ENCODE results near the gene PPP1R14C. TPM values are rescaled to one million over a fixed set of nuclear protein-coding genes. Genes with fewer than 3 reads are reported as not detected.
"Not testable (repeated sequence)": the region's sequence is repeated elsewhere in the genome, so short reads cannot be mapped to it uniquely, and the experiment has no call there.

PPP1R14C gene
- total and polyA plus RNA-seq, 7 donors, result 5.9 to 62.8 (median 22.5) TPM

DNA sequence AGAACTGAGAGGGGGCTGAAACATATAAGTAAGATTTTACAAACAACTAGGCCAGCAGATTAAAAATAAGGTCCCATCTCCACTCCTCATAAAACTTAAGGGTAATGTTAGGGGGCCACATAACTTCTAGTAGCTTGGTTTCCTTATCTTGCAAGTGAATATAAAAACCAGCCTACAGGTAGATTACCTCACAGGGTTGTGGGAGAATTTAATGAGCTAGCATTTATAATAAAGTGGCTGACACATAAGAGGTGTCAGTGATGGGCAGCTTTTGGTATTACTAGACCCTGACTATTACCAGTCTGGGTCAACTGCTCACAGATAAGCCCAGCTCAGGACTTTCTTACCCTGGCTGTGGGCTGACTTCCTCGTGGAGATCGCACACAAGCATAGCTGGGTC, 9.2 kb upstream of the PPP1R14C start:
- no peak for DNase-seq
- Histone ChIP-seq H3K4me1 (no peaks in the 10 kb centered on the region), H3K36me3 (ENCODE audit: insufficient read depth in 1 of 2, low read depth in 1 of 2) (no peaks in the 10 kb centered on the region), H3K27me3 (ENCODE audit: insufficient read depth in 3 of 3, low read length in 2 of 3) (no peaks in the 10 kb centered on the region), H3K27ac (no peak overlapping the region), H3K4me3 (no peak overlapping the region), H3K9me3 (no peaks in the 10 kb centered on the region)
- intact Hi-C loops (cut with DNase I), result no loop called here
- TF ChIP-seq, protein P1, sequence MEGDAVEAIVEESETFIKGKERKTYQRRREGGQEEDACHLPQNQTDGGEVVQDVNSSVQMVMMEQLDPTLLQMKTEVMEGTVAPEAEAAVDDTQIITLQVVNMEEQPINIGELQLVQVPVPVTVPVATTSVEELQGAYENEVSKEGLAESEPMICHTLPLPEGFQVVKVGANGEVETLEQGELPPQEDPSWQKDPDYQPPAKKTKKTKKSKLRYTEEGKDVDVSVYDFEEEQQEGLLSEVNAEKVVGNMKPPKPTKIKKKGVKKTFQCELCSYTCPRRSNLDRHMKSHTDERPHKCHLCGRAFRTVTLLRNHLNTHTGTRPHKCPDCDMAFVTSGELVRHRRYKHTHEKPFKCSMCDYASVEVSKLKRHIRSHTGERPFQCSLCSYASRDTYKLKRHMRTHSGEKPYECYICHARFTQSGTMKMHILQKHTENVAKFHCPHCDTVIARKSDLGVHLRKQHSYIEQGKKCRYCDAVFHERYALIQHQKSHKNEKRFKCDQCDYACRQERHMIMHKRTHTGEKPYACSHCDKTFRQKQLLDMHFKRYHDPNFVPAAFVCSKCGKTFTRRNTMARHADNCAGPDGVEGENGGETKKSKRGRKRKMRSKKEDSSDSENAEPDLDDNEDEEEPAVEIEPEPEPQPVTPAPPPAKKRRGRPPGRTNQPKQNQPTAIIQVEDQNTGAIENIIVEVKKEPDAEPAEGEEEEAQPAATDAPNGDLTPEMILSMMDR (IDR thresholded peaks at IDR 0.05), result no peak
- no peak for ATAC-seq
- WGBS, 3 donors, result 84 to 89% (median 85%) methylated on average over 2 of the region's 2 CpGs

DNA sequence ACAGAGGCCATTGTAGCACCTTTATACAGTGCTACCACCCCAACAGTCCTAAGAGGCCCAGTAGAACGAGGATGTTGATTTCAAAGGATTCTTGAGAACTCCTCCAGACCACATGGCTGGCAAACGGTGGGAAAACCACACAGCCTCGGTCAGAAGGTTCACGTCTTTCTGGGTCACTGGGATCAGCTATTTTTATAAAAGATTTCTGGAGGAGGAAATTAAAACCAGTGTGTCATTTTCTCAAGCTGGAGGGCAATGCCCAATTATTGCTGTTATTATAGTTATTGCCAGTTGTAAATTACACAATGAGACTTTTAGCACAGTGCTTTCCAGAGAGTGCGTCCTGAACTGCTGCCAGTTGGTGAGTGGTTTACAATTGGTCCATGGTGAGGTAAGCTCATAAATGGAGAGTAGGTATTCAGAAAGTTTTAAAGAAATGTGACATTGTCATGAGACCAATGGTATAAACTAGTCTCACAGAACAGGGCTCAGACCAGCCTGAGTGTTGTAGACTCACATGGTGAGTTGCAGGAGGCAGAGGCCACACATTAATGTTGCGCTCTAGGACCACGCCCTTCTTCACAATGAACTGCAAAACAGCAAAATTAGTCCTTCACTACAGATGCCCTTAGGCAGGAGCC, 8.4 kb upstream of the PPP1R14C start:
- TF ChIP-seq, protein P1 (IDR thresholded peaks at IDR 0.05), result no peak
- Histone ChIP-seq H3K27me3 (ENCODE audit: insufficient read depth in 3 of 3, low read length in 2 of 3) (no peaks in the 10 kb centered on the region), H3K36me3 (ENCODE audit: insufficient read depth in 1 of 2, low read depth in 1 of 2) (no peaks in the 10 kb centered on the region), H3K4me3 (no peak overlapping the region), H3K27ac (no peak overlapping the region), H3K9me3 (no peaks in the 10 kb centered on the region), H3K4me1 (no peaks in the 10 kb centered on the region)
- ATAC-seq (no peak), DNase-seq (no peak)
- intact Hi-C loops (cut with DNase I), result no loop called here
- WGBS, 3 donors, result 70 to 88% (median 74%) methylated on average over 7 of the region's 7 CpGs

DNA sequence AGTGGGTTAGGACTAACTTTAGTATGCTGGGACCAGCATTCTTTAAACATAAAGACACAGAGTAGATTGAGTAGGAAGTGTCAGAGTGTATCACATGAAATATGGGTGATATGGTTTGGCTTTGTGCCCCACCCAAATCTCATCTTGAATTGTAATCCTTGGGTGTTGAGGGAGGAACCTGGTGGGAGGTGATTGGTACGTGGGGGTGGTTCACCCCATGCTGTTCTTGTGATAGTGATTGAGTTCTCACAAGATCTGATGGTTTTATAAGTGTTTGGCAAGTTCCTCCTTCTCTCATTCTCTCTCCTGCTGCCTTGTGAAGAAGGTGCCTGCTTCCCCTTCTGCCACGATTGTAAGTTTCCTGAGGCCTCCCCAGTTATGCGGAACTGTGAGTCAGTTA, 5.1 kb upstream of the PPP1R14C start:
- 69 to 83% (median 83%) methylated on average over 3 of the region's 3 CpGs for whole genome bisulfite sequencing, 3 donors
- not testable (repeated sequence) for H3K27me3 ChIP-seq (ENCODE audit: insufficient read depth in 3 of 3, low read length in 2 of 3); H3K36me3 ChIP-seq (ENCODE audit: insufficient read depth in 1 of 2, low read depth in 1 of 2); H3K27ac ChIP-seq; ATAC-seq; H3K4me1 ChIP-seq; H3K9me3 ChIP-seq; DNase-seq; H3K4me3 ChIP-seq
- intact Hi-C loops (cut with DNase I), result loop anchor here in 1 of 2 donors (5.0 kb wide), 1 partner anchor 55 kb away; no protein-coding TSS in a partner anchor

DNA sequence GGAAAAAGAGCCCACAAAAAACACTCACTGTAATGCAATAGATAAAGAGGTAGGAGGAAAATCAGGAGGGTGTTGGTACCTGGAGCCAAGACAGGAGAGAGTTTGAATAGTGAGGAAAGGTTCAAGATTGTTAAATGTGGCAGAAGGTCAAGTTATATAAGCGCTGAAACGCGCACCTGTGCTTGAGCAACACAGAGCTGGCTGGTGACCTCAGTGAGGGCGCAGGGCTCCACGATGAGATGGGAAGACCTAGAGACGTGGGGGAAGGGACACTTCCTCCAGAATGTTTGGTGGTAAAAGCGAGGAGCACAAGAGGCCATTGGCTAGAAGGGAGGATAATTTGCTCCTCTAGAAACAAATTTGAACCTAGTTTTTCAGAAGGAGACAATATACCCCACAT, 4.2 kb upstream of the PPP1R14C start:
- 66 to 71% (median 69%) methylated on average over 7 of the region's 7 CpGs for WGBS, 3 donors
- H3K4me1 ChIP-seq, result no peaks in the 10 kb centered on the region
- intact Hi-C loops (cut with DNase I), result loop anchor here in 1 of 2 donors (5.0 kb wide), 1 partner anchor 56 kb away; no protein-coding TSS in a partner anchor
- no peaks in the 10 kb centered on the region for H3K27me3 ChIP-seq (ENCODE audit: insufficient read depth in 3 of 3, low read length in 2 of 3)
- H3K9me3 ChIP-seq, result no peaks in the 10 kb centered on the region
- no peaks in the 10 kb centered on the region for H3K36me3 ChIP-seq (ENCODE audit: insufficient read depth in 1 of 2, low read depth in 1 of 2)
- TF ChIP-seq, protein P1 (IDR thresholded peaks at IDR 0.05), result no peak
- no peak overlapping the region for H3K27ac ChIP-seq
- H3K4me3 ChIP-seq, result no peak overlapping the region
- no peak for DNase-seq
- no peak for ATAC-seq

DNA sequence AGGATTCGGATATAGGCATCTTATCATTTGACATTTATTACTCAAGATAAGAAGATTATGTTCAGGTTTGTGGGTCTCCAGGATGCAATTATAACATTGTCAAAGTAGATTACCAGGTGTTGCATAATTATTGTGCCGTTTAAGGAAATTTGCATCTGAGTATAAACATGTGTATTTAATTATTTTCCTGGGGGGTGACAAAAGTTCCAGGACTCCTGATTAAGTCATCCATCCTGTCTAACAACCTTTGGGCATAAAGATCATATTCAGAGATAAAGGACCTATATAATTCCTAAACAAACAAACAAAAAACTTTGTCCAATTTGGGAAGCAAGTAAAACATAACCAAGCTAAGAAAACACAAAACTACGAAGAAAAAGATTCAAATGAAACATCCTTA, 3.3 kb upstream of the PPP1R14C start:
- WGBS, 3 donors, result 56 to 68% (median 57%) methylated on average over 3 of the region's 3 CpGs
- DNase-seq (no peak), ATAC-seq (no peak)
- TF ChIP-seq, protein P1 (IDR thresholded peaks at IDR 0.05), result no peak
- peaks cover 0 to 5% (median 0%) of the 10 kb centered on the region in 3 donors for H3K27me3 ChIP-seq (ENCODE audit: insufficient read depth in 3 of 3, low read length in 2 of 3)
- no peak overlapping the region for H3K4me3 ChIP-seq
- H3K36me3 ChIP-seq (ENCODE audit: insufficient read depth in 1 of 2, low read depth in 1 of 2), result no peaks in the 10 kb centered on the region
- H3K9me3 ChIP-seq, result no peaks in the 10 kb centered on the region
- no peak overlapping the region for H3K27ac ChIP-seq
- H3K4me1 ChIP-seq, result no peaks in the 10 kb centered on the region
- intact Hi-C loops (cut with DNase I), result loop anchor here in 1 of 2 donors (5.0 kb wide), 1 partner anchor 57 kb away; no protein-coding TSS in a partner anchor

Data from psoas muscle (tissue), 8 donors.